Measurements from ENCODE around the gene CELA3B. TPM values are rescaled to one million over a fixed set of nuclear protein-coding genes. Genes with fewer than 3 reads are reported as not detected.
A peak's percentile ranks its signal among the peaks of the same experiment; 100 is the strongest.

Gene CELA3B
- polyA plus RNA-seq, 1 donor (not counting 4 experiments of a cell fraction or from before 2014, with no cell fraction given): not detected

- FAIRE-seq (peak; percentile 94), DNase-seq (ENCODE audit: low read depth, low spot score) (peak; percentile 98)
- H3K4me3 ChIP-seq (ENCODE audit: control insufficient read depth in 2 of 3, extremely low read depth in 1 of 3, insufficient read depth in 2 of 3, low read depth in 1 of 3, low read length in 3 of 3): peak overlapping the region in 2 of 3 experiments; percentile 6
- no peaks in the 10 kb centered on the region for H3K9me1 ChIP-seq (ENCODE audit: control insufficient read depth, extremely low read depth, insufficient read depth, low read length)
- H3K4me1 ChIP-seq (ENCODE audit: control insufficient read depth, extremely low read depth, insufficient read depth, low read length): peaks cover 28% of the 10 kb centered on the region
- no peaks in the 10 kb centered on the region for H3K79me2 ChIP-seq (ENCODE audit: control insufficient read depth, insufficient read depth, low read length)
- no peaks in the 10 kb centered on the region for H3K27me3 ChIP-seq (ENCODE audit: control insufficient read depth, extremely low read depth, insufficient read depth, low read length)
- dilution Hi-C loops (cut with MboI; ENCODE audit: extremely low pct_ligation_motif_present, low sequenced_read_pairs): no loop called here
- peak in 1 of 3 experiments; percentile 44 for TF ChIP-seq CTCF (optimal IDR thresholded peaks at IDR 0.05 in 1 of 3, IDR thresholded peaks at IDR 0.05 in 1 of 3, conservative IDR thresholded peaks at IDR 0.05 in 1 of 3; ENCODE audit: extremely low read depth in 1 of 3, insufficient read depth in 2 of 3, low read length in 3 of 3)
- TF ChIP-seq EZH2 (IDR thresholded peaks at IDR 0.05; ENCODE audit: low read length): no peak
- no peaks in the 10 kb centered on the region for H3K9me3 ChIP-seq (ENCODE audit: control insufficient read depth, low read depth, low read length)
- peak overlapping the region; percentile 50 for H3K4me2 ChIP-seq (ENCODE audit: control insufficient read depth, extremely low read depth, insufficient read depth, low read depth, low read length)
- H3K36me3 ChIP-seq (ENCODE audit: control insufficient read depth in 2 of 2, extremely low read depth in 1 of 2, insufficient read depth in 2 of 2, low read length in 2 of 2): no peaks in the 10 kb centered on the region
- peak overlapping the region; percentile 92 for H2AFZ ChIP-seq (ENCODE audit: control insufficient read depth, low read length)
- H3K9ac ChIP-seq (ENCODE audit: control insufficient read depth, extremely low read depth, insufficient read depth, low read length): peak overlapping the region; percentile 41
- H4K20me1 ChIP-seq (ENCODE audit: control insufficient read depth, extremely low read depth, insufficient read depth, low read length): no peaks in the 10 kb centered on the region
- H3K27ac ChIP-seq (ENCODE audit: control insufficient read depth, insufficient read depth, low read length): peak overlapping the region; percentile 67
Measured at GRCh38 chr1:21956720-21957552, 19.9 kb upstream of the CELA3B start.

- Histone ChIP-seq H3K27ac (ENCODE audit: control insufficient read depth, insufficient read depth, low read length) (no peak overlapping the region), H3K79me2 (ENCODE audit: control insufficient read depth, insufficient read depth, low read length) (no peaks in the 10 kb centered on the region), H3K9me1 (ENCODE audit: control insufficient read depth, extremely low read depth, insufficient read depth, low read length) (no peaks in the 10 kb centered on the region), H3K27me3 (ENCODE audit: control insufficient read depth, extremely low read depth, insufficient read depth, low read length) (no peaks in the 10 kb centered on the region), H3K9ac (ENCODE audit: control insufficient read depth, extremely low read depth, insufficient read depth, low read length) (no peak overlapping the region), H3K4me1 (ENCODE audit: control insufficient read depth, extremely low read depth, insufficient read depth, low read length) (peaks cover 19% of the 10 kb centered on the region), H3K36me3 (ENCODE audit: control insufficient read depth in 2 of 2, extremely low read depth in 1 of 2, insufficient read depth in 2 of 2, low read length in 2 of 2) (no peaks in the 10 kb centered on the region), H3K9me3 (ENCODE audit: control insufficient read depth, low read depth, low read length) (no peaks in the 10 kb centered on the region), H3K4me2 (ENCODE audit: control insufficient read depth, extremely low read depth, insufficient read depth, low read depth, low read length) (no peak overlapping the region), H4K20me1 (ENCODE audit: control insufficient read depth, extremely low read depth, insufficient read depth, low read length) (no peaks in the 10 kb centered on the region), H3K4me3 (ENCODE audit: control insufficient read depth in 2 of 3, extremely low read depth in 1 of 3, insufficient read depth in 2 of 3, low read depth in 1 of 3, low read length in 3 of 3) (no peak overlapping the region), H2AFZ (ENCODE audit: control insufficient read depth, low read length) (no peak overlapping the region)
- FAIRE-seq (no peak), DNase-seq (ENCODE audit: low read depth, low spot score) (no peak)
- dilution Hi-C loops (cut with MboI; ENCODE audit: extremely low pct_ligation_motif_present, low sequenced_read_pairs): no loop called here
- TF ChIP-seq CTCF (optimal IDR thresholded peaks at IDR 0.05 in 1 of 3, IDR thresholded peaks at IDR 0.05 in 1 of 3, conservative IDR thresholded peaks at IDR 0.05 in 1 of 3; ENCODE audit: extremely low read depth in 1 of 3, insufficient read depth in 2 of 3, low read length in 3 of 3) (no peak), EZH2 (IDR thresholded peaks at IDR 0.05; ENCODE audit: low read length) (no peak)
Measured at GRCh38 chr1:21961337-21961736, 15.5 kb upstream of the CELA3B start.
